NB4 (cell line): ENCODE measurements around the gene ASCC1.
A peak's percentile ranks its signal among the peaks of the same experiment; 100 is the strongest.

ENCODE experiments used
- DNase-seq: peaks from one replicate; pipeline ENCODE4 v3.0.0; 2010; ENCODE audit warnings: low read depth
- H3K4me3 ChIP-seq: one replicate; pipeline ENCODE4 v1.5.1; 2011; ENCODE audit warnings: mild to moderate bottlenecking, low read depth, low read length, moderate library complexity
- MYC ChIP-seq: IDR thresholded peaks from 2 replicates; pipeline ENCODE4 v1.6.1; 2011; ENCODE audit warnings: low read depth, low read length
- POLR2A ChIP-seq: IDR thresholded peaks from 2 replicates; pipeline ENCODE4 v1.6.1; 2011; ENCODE audit warnings: mild to moderate bottlenecking; ENCODE audit not compliant: insufficient read length; ENCODE audit errors: extremely low read depth
- TF ChIP-seq, protein P1 (sequence below): IDR thresholded peaks from 2 replicates; pipeline ENCODE4 v1.6.1; 2011; ENCODE audit warnings: low read depth, low read length
- TF ChIP-seq, protein P2 (sequence below): IDR thresholded peaks from one replicate; pipeline ENCODE4 v1.5.1; 2012; ENCODE audit warnings: low read depth, low read length

ASCC1 gene

DNA sequence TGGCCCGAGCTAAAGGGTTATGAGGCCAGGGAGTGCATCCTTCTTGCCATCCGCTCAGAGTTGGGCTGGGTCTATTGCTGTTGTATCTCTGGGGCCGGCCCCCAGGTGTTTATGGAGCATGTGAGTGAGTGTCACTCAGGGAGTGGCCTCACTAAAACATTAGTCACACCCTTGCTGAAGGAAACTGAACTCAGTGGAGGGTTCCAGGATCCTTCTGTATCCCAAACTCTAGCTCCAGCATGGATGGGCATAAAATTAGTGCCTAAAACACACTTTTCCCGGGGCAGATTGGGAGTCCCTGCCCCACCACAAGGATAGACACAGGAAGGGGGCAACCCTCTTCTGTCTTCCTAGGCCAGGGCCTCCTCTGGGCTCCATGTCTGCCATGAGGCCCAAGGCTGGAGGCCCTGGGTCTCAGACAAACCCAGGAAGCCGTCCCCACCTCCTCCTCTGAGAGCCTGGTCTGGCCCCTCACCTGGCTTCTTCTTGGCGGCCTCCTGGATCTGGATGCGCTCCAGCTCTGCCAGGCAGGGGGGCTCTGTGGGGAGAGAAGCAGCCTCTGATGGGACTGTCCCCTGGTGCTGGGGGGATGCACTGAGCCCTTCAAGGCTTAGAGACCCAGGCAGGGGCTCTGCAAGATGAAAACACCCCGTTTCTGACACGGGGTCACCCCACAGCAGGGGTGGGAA lies 152.2 kb downstream of the ASCC1 start:
- TF ChIP-seq, protein P1, sequence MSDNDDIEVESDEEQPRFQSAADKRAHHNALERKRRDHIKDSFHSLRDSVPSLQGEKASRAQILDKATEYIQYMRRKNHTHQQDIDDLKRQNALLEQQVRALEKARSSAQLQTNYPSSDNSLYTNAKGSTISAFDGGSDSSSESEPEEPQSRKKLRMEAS = no peak
- no peak for TF ChIP-seq MYC
- TF ChIP-seq POLR2A = no peak
- TF ChIP-seq, protein P2, sequence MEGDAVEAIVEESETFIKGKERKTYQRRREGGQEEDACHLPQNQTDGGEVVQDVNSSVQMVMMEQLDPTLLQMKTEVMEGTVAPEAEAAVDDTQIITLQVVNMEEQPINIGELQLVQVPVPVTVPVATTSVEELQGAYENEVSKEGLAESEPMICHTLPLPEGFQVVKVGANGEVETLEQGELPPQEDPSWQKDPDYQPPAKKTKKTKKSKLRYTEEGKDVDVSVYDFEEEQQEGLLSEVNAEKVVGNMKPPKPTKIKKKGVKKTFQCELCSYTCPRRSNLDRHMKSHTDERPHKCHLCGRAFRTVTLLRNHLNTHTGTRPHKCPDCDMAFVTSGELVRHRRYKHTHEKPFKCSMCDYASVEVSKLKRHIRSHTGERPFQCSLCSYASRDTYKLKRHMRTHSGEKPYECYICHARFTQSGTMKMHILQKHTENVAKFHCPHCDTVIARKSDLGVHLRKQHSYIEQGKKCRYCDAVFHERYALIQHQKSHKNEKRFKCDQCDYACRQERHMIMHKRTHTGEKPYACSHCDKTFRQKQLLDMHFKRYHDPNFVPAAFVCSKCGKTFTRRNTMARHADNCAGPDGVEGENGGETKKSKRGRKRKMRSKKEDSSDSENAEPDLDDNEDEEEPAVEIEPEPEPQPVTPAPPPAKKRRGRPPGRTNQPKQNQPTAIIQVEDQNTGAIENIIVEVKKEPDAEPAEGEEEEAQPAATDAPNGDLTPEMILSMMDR = no peak
- DNase-seq = no peak
- no peak overlapping the region for H3K4me3 ChIP-seq

- TF ChIP-seq MYC (no peak), POLR2A (no peak)
- TF ChIP-seq, protein P1 = no peak
- TF ChIP-seq, protein P2 = no peak
- H3K4me3 ChIP-seq = no peak overlapping the region
- no peak for DNase-seq
These were observed 153.0 kb downstream of the ASCC1 start for GRCh38 chr10:72062832-72063702.

GRCh38 chr10:72062382-72062781 lies 153.7 kb downstream of the ASCC1 start:
- no peak for DNase-seq
- TF ChIP-seq, protein P1 = no peak
- TF ChIP-seq POLR2A (no peak), MYC (no peak)
- TF ChIP-seq, protein P2 = no peak
- no peak overlapping the region for H3K4me3 ChIP-seq

DNA sequence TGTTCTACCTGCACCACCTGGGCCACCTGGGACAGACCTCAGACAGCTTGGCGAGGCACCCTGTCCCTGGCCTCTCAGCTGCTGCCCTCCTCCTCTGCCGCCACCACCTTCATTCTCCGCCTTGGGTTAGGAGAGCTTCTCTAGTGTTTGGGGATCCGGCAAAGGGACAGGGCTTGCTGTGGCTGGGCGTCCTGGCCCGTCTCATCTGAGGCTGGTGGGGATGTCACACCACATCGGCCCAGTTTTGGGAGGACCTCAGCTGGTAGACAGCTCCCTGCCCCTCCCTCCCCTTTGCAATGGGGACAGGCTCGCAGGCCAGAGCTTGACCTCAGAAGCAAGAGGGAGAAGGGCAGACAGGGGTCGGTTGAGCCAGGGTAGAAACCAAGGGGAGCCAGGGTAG lies 154.1 kb downstream of the ASCC1 start:
- TF ChIP-seq, protein P1 = no peak
- TF ChIP-seq MYC (no peak), POLR2A (no peak)
- TF ChIP-seq, protein P2 = no peak
- no peak for DNase-seq
- no peak overlapping the region for H3K4me3 ChIP-seq

GRCh38 chr10:72061491-72061890 lies 154.6 kb downstream of the ASCC1 start:
- peak; percentile 34 for DNase-seq
- TF ChIP-seq POLR2A = no peak
- TF ChIP-seq, protein P2 = peak; percentile 47
- H3K4me3 ChIP-seq = no peak overlapping the region
